HEK293T (cell line): Measurements from ENCODE around the gene STYXL1.

Source experiments
- CTCF ChIA-PET: fragments of 350-600 bp; formaldehyde crosslinking; extraction: SDS; loops from one replicate; lab custom pipeline; 2021; ENCODE audit warnings: antibody characterized with exemption, inconsistent platforms; lab: Yijun Ruan, JAX
- POLR2A ChIA-PET: fragments of 350-600 bp; formaldehyde crosslinking; extraction: SDS; loops from one replicate; lab custom pipeline; 2020; ENCODE audit warnings: antibody characterized with exemption, inconsistent platforms; lab: Yijun Ruan, JAX
- DNase-seq: peaks from one replicate; pipeline ENCODE4 v3.0.0; 2012; ENCODE audit warnings: mixed read lengths; ENCODE audit errors: extremely low spot score
- ARNT ChIP-seq: fragments of 450-650 bp; IDR thresholded peaks from 2 replicates; pipeline ENCODE4 v1.6.1; 2017; ENCODE audit warnings: mild to moderate bottlenecking
- BHLHE40 ChIP-seq: fragments of 450-650 bp; IDR thresholded peaks from 2 replicates; pipeline ENCODE4 v1.6.1; 2016; ENCODE audit warnings: mild to moderate bottlenecking, moderate library complexity, borderline replicate concordance
- CTBP1 ChIP-seq: fragments of 450-650 bp; IDR thresholded peaks from 2 replicates; pipeline ENCODE4 v1.6.1; 2016; ENCODE audit warnings: borderline replicate concordance
- ELF4 ChIP-seq: fragments of 450-650 bp; IDR thresholded peaks from 2 replicates; pipeline ENCODE4 v1.6.1; 2017; ENCODE audit warnings: antibody characterized with exemption
- FOXA1 ChIP-seq: fragments of 450-650 bp; IDR thresholded peaks from 2 replicates; pipeline ENCODE4 v1.6.1; 2016; ENCODE audit warnings: mild to moderate bottlenecking
- FOXK2 ChIP-seq: fragments of 450-650 bp; IDR thresholded peaks from 2 replicates; pipeline ENCODE4 v1.6.1; 2016; ENCODE audit warnings: mild to moderate bottlenecking
- FOXM1 ChIP-seq: fragments of 450-650 bp; IDR thresholded peaks from 2 replicates; pipeline ENCODE4 v1.6.1; 2017; ENCODE audit warnings: mild to moderate bottlenecking, borderline replicate concordance
- HDGF ChIP-seq: fragments of 450-650 bp; IDR thresholded peaks from 2 replicates; pipeline ENCODE4 v1.6.1; 2017; ENCODE audit warnings: antibody characterized with exemption, borderline replicate concordance
- L3MBTL2 ChIP-seq: fragments of 450-650 bp; conservative IDR thresholded peaks from 2 replicates; pipeline ENCODE4 v1.6.1; 2016; ENCODE audit warnings: mild to moderate bottlenecking
- LEF1 ChIP-seq: fragments of 450-650 bp; IDR thresholded peaks from 2 replicates; pipeline ENCODE4 v1.6.1; 2017; ENCODE audit warnings: mild to moderate bottlenecking, borderline replicate concordance
- NFRKB ChIP-seq: fragments of 450-650 bp; IDR thresholded peaks from 2 replicates; pipeline ENCODE4 v1.6.1; 2016; ENCODE audit warnings: mild to moderate bottlenecking, moderate library complexity
- PKNOX1 ChIP-seq: fragments of 450-650 bp; IDR thresholded peaks from 2 replicates; pipeline ENCODE4 v1.6.1; 2016
- SP1 ChIP-seq: fragments of 450-650 bp; IDR thresholded peaks from 2 replicates; pipeline ENCODE4 v1.6.1; 2017
- SUZ12 ChIP-seq: fragments of 450-650 bp; IDR thresholded peaks from 2 replicates; pipeline ENCODE4 v1.6.1; 2016; ENCODE audit warnings: mild to moderate bottlenecking
- TARDBP ChIP-seq: fragments of 450-650 bp; IDR thresholded peaks from 2 replicates; pipeline ENCODE4 v1.6.1; 2016
- ZNF384 ChIP-seq: fragments of 450-650 bp; IDR thresholded peaks from 2 replicates; pipeline ENCODE4 v1.6.1; 2016

The STYXL1 gene

GRCh38 chr7:75950111-75950681 lies 97.6 kb downstream of the STYXL1 start:
- ChIA-PET CTCF (no interaction called here), POLR2A (no interaction called here)

GRCh38 chr7:75948179-75948578 lies 99.6 kb downstream of the STYXL1 start:
- no peak for DNase-seq
- CTCF ChIA-PET = no interaction called here

More at GRCh38 chr7:75950111-75950681, 97.6 kb downstream of the STYXL1 start:
- no peak for DNase-seq
- TF ChIP-seq SP1 (no peak), ELF4 (no peak), ARNT (no peak), TARDBP (no peak), CTBP1 (no peak), LEF1 (no peak), FOXK2 (no peak), SUZ12 (no peak), NFRKB (no peak), ZNF384 (no peak), FOXA1 (no peak), BHLHE40 (no peak), L3MBTL2 (no peak), FOXM1 (no peak), PKNOX1 (no peak), HDGF (no peak)

More at GRCh38 chr7:75948179-75948578, 99.6 kb downstream of the STYXL1 start:
- no peak for TF ChIP-seq CTBP1
- TF ChIP-seq ELF4 = no peak
- TF ChIP-seq SP1 = no peak
- POLR2A ChIA-PET = no interaction called here
